Endodermal cell (in vitro differentiated cells): ENCODE results near the gene SPRY2. TPM values are rescaled to one million over a fixed set of nuclear protein-coding genes. Genes with fewer than 3 reads are reported as not detected.
"Not testable (repeated sequence)": the region's sequence is repeated elsewhere in the genome, so short reads cannot be mapped to it uniquely, and the experiment has no call there.

Source experiments
- DNase-seq: peaks from one replicate; pipeline ENCODE4 v3.0.0-alpha.2; 2017
- H3K27ac ChIP-seq: 2 replicates; pipeline ENCODE4 v1.5.1; 2013; ENCODE audit warnings: mild to moderate bottlenecking, low read depth, low read length, moderate library complexity
- H3K27me3 ChIP-seq: 2 replicates; pipeline ENCODE4 v1.6.1; 2013; ENCODE audit warnings: mild to moderate bottlenecking, low read length, moderate library complexity; ENCODE audit not compliant: insufficient read depth, control insufficient read depth, poor library complexity, severe bottlenecking
- H3K36me3 ChIP-seq: 2 replicates; pipeline ENCODE4 v1.7.0; 2013; ENCODE audit warnings: mild to moderate bottlenecking, low read length, moderate library complexity; ENCODE audit not compliant: control insufficient read depth, insufficient read depth
- H3K4me1 ChIP-seq: one replicate; pipeline ENCODE4 v1.7.0; 2013; ENCODE audit warnings: low read length; ENCODE audit not compliant: control insufficient read depth, insufficient read depth
- H3K4me3 ChIP-seq: 2 replicates; pipeline ENCODE4 v1.5.1; 2013; ENCODE audit warnings: mild to moderate bottlenecking, low read length, moderate library complexity
- H3K9ac ChIP-seq: 2 replicates; pipeline ENCODE4 v1.6.1; 2013; ENCODE audit warnings: mild to moderate bottlenecking, low read length, moderate library complexity; ENCODE audit not compliant: poor library complexity, severe bottlenecking; ENCODE audit errors: extremely low read depth
- H3K9me3 ChIP-seq: 2 replicates; pipeline ENCODE4 v1.6.1; 2013; ENCODE audit warnings: mild to moderate bottlenecking, low read length, moderate library complexity; ENCODE audit not compliant: control insufficient read depth
- H3K27ac Mint-ChIP-seq: 2 replicates; pipeline ENCODE4 v1.8.0; 2020; ENCODE audit warnings: mixed read lengths
- H3K27me3 Mint-ChIP-seq: 2 replicates; pipeline ENCODE4 v1.8.0; 2021; ENCODE audit warnings: mild to moderate bottlenecking, mixed read lengths; ENCODE audit not compliant: insufficient read depth
- H3K36me3 Mint-ChIP-seq: 2 replicates; pipeline ENCODE4 v1.8.0; 2020; ENCODE audit warnings: low read depth, mixed read lengths
- H3K4me1 Mint-ChIP-seq: 2 replicates; pipeline ENCODE4 v1.8.0; 2020; ENCODE audit warnings: mixed read lengths
- H3K4me3 Mint-ChIP-seq: 2 replicates; pipeline ENCODE4 v1.8.0; 2020; ENCODE audit warnings: mild to moderate bottlenecking, moderate library complexity, mixed read lengths
- H3K9me3 Mint-ChIP-seq: 2 replicates; pipeline ENCODE4 v1.8.0; 2020; ENCODE audit warnings: mild to moderate bottlenecking, mixed read lengths
- CTCF ChIP-seq: fragments of 200-600 bp; sonication (generic); conservative IDR thresholded peaks from 2 replicates; pipeline ENCODE4 v1.5.0; 2021; ENCODE audit warnings: antibody characterized with exemption, mild to moderate bottlenecking
- WGBS, 2 experiments: methylation state at CpG; one replicate each; pipeline versions ENCODE4 v1.1.5 to v1.1.7; 2013; ENCODE audit warnings: missing lambda C conversion rate in 2 of 2, mixed read lengths in 1 of 2; ENCODE audit not compliant: insufficient coverage in 1 of 2, insufficient read length in 1 of 2; 5-methylcytosine and 5-hydroxymethylcytosine counted together
- total RNA-seq, 2 donors: library from RNA; stranded (reverse); fragmentation: NEBNext Ultra II Directional in 1 of 2; extraction: Animal tissue kit (Norgen Biotek cat#: 25700) in 1 of 2; gene quantifications; 2 replicates in 1 of 2; 3 replicates in 1 of 2; pipeline ENCODE4 v1.2.1, GENCODE V29; 2021

The SPRY2 gene
- total RNA-seq, 2 donors from 2014 or later, result 87.7 to 96.9 TPM

GRCh38 chr13:80355496-80356094 is 14.7 kb upstream of the SPRY2 start:
- peak; percentile 61 for DNase-seq
- H3K9me3 Mint-ChIP-seq, result peaks cover 20% of the 10 kb centered on the region
- 95% methylated on average over 18 to 32 of the region's 32 CpGs for WGBS, 2 experiments
- H3K9me3 ChIP-seq, H3K27me3 Mint-ChIP-seq, H3K4me3 ChIP-seq, H3K36me3 ChIP-seq, H3K27me3 ChIP-seq, H3K4me1 Mint-ChIP-seq, H3K27ac Mint-ChIP-seq, H3K4me3 Mint-ChIP-seq, H3K4me1 ChIP-seq, H3K9ac ChIP-seq, H3K36me3 Mint-ChIP-seq, H3K27ac ChIP-seq: not testable (repeated sequence)
- TF ChIP-seq CTCF, result peak; percentile 37

- H3K36me3 ChIP-seq, result no peaks in the 10 kb centered on the region
- no peaks in the 10 kb centered on the region for H3K27me3 ChIP-seq
- TF ChIP-seq CTCF, result no peak
- no peak overlapping the region for H3K9ac ChIP-seq
- peaks cover 4% of the 10 kb centered on the region for H3K36me3 Mint-ChIP-seq
- no peaks in the 10 kb centered on the region for H3K27me3 Mint-ChIP-seq
- DNase-seq, result no peak
- no peak overlapping the region for H3K4me3 ChIP-seq
- H3K27ac Mint-ChIP-seq, result no peak overlapping the region
- peaks cover 31% of the 10 kb centered on the region for H3K4me1 Mint-ChIP-seq
- H3K9me3 Mint-ChIP-seq, result peaks cover 6% of the 10 kb centered on the region
- H3K9me3 ChIP-seq, result no peaks in the 10 kb centered on the region
- 92 to 93% methylated on average over 5 to 6 of the region's 6 CpGs for WGBS, 2 experiments
- peaks cover 8% of the 10 kb centered on the region for H3K4me1 ChIP-seq
- H3K4me3 Mint-ChIP-seq, result no peak overlapping the region
- H3K27ac ChIP-seq, result no peak overlapping the region
These were observed 7.8 kb upstream of the SPRY2 start for GRCh38 chr13:80348750-80349149.

GRCh38 chr13:80348314-80348713 is 7.4 kb upstream of the SPRY2 start:
- H3K9ac ChIP-seq, result no peak overlapping the region
- Mint-ChIP-seq H3K27ac (peak overlapping the region; percentile 9), H3K27me3 (no peaks in the 10 kb centered on the region), H3K9me3 (peaks cover 6% of the 10 kb centered on the region), H3K4me1 (peaks cover 35% of the 10 kb centered on the region), H3K36me3 (peaks cover 4% of the 10 kb centered on the region), H3K4me3 (no peak overlapping the region)
- no peaks in the 10 kb centered on the region for H3K36me3 ChIP-seq
- H3K4me3 ChIP-seq, result no peak overlapping the region
- H3K27me3 ChIP-seq, result no peaks in the 10 kb centered on the region
- TF ChIP-seq CTCF, result no peak
- H3K9me3 ChIP-seq, result no peaks in the 10 kb centered on the region
- no peak overlapping the region for H3K27ac ChIP-seq
- DNase-seq, result no peak
- H3K4me1 ChIP-seq, result peaks cover 8% of the 10 kb centered on the region
